GM19043 (cell line): Measurements from ENCODE around the gene TRIM9.
A peak's percentile ranks its signal among the peaks of the same experiment; 100 is the strongest.
"Not testable (repeated sequence)": the region's sequence is repeated elsewhere in the genome, so short reads cannot be mapped to it uniquely, and the experiment has no call there.

Source experiments
- ATAC-seq: cut with Tn5 transposase; IDR thresholded peaks from one replicate; pipeline ENCODE4 v1.9.1; 2021; ENCODE audit warnings: low read depth; ENCODE audit not compliant: unreplicated experiment

Gene TRIM9

DNA sequence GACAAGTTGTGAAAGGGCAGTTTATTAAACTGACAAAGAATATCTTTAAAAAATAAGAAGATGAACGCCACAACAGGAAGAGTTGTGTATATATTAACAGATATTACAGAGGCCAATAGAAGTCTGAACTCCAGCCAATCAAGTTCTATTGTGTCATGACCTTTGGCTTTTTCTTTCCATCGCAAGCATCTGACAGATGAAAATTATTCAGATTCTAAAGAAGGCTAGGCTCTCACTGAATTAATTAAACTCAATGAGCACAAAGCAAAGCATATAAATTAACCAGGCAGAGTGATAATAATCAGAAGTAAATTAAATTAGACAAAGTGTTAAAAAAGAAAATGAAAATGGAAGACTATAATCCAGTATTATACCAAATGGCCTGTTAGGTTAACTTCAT, 88.6 kb downstream of the TRIM9 start:
- no peak for ATAC-seq

- no peak for ATAC-seq
These were observed 89.9 kb downstream of the TRIM9 start for GRCh38 chr14:51004801-51005526.

GRCh38 chr14:51004352-51004800, 90.5 kb downstream of the TRIM9 start:
- no peak for ATAC-seq

- ATAC-seq = no peak
These were observed 92.4 kb downstream of the TRIM9 start for GRCh38 chr14:51002406-51002999.

- no peak for ATAC-seq
These were observed 94.3 kb downstream of the TRIM9 start for GRCh38 chr14:51000566-51000965.

GRCh38 chr14:50999726-51000125, 95.2 kb downstream of the TRIM9 start:
- ATAC-seq = no peak

- ATAC-seq = no peak
These were observed 96.3 kb downstream of the TRIM9 start for GRCh38 chr14:50998612-50999011.

- ATAC-seq = no peak
These were observed 97.2 kb downstream of the TRIM9 start for GRCh38 chr14:50997712-50998111.

- not testable (repeated sequence) for ATAC-seq
These were observed 100.7 kb downstream of the TRIM9 start for GRCh38 chr14:50994158-50994557.

DNA sequence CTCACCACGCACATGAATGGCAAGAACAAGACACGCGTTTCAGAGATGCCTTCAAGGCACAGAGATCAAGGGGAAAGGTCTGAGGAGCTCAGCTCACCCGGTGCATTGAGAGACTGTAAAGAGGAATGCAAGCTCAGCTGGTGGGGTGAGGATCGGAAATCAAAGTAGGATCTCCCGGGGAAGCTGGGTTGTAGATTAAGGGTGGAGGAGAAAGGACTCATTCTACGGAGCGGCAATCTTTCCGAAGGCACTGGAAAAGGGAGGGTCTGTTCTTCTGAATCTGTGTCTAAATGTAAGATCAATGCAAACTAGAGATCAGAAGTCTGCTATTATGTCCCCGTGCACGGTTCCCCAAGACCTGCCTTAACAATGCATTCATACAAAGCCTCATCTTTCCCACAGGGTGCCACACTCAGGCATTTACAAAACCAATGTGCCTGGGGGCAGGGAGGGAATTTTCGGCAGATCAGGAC, 109.0 kb downstream of the TRIM9 start:
- ATAC-seq = no peak

DNA sequence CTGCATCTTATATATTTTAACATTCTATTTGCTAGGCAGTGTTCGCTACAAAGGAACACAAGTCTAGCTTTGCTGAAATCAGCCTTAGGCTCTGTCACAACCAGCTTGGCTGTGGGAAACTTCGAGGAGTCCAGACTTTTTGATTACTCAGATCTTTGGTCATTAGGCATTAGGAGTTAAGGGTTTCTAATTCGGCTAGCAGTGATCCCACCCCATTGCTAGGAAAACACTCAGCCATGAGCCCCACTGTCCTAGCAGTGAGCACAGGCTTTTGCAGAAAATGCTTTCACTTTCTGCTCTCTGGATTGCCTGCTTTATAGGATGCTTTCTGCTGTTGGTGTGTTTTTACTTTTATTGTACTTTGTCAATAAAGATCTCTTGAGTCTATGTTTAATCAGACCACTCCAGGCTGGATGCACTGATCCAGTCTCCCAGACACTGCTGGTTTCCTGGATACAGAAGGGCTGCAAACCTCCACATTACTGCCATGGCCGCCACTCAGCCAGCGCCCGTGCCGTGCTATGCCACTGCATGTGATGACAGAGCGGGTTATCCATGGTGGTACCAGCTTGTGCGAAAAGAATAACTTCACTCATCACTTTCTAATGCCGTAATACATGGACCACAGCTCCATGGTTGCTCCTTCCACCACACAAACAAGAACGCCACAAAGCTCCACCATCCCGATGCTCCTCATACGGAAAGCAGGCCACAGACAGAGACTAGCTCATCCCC, 109.6 kb downstream of the TRIM9 start:
- no peak for ATAC-seq

- no peak for ATAC-seq
These were observed 110.7 kb downstream of the TRIM9 start for GRCh38 chr14:50984036-50984710.

GRCh38 chr14:50979941-50980850, 114.7 kb downstream of the TRIM9 start:
- ATAC-seq = no peak

DNA sequence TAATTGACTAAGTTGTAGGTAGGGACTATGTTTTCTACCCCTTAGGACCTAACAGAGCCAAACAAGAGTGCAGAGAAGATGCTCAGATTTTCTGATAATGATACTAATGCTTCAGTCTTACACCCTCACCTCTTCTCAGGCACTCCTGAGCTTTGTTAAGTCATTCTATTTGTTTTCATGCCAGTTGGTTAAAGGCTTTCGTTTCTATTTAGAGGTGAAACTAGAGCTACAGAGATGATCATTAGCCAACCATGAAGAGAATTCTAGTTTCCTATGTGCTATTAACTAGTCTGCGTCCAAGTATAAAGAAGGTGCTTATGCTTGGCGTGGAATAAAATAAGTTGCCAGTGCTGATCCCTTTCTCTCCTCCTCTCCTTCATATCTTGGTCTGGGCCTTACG, 116.0 kb downstream of the TRIM9 start:
- peak; percentile 88 for ATAC-seq

DNA sequence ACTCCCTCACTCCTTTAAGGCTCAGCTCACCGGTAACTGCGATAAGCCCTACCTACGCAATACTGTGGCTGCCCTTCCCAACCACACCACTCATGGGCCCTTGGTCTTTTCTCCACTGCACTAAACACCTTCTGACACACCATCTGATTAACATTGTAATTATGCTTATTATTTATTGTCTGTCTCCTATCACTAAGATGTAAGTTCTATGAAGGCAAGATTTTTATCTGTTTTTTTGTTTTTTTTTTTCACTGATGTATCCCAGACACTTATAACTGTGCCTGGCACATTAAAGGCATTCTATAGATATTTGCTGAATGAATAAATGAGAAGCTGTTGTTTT, 116.4 kb downstream of the TRIM9 start:
- ATAC-seq = no peak

GRCh38 chr14:50977863-50978528, 116.9 kb downstream of the TRIM9 start:
- ATAC-seq = peak; percentile 56

DNA sequence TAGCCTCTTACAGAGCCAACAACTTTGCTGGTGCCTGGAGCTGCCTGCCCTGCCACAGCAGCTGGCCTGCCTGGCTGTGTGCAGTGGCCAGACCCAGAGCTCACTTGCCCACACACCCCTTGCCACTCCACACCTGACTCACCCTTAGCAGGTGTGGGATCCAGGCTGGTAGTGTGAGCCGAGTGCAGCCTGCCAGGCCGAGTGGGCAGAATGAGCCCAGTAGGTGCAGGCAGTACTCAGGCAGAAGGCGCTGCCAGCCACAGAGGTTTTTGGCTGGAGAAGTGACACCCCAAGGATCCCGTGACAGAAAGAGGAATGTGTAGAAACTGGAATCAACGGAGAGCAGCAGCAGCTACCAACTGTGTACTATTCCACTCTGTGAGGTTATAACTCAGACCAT, 120.8 kb downstream of the TRIM9 start:
- no peak for ATAC-seq

GRCh38 chr14:50972734-50973133, 122.2 kb downstream of the TRIM9 start:
- ATAC-seq = no peak
